Esophagus squamous epithelium (tissue), 5 donors: ENCODE measurements around the gene CCDC124. TPM values are rescaled to one million over a fixed set of nuclear protein-coding genes. Genes with fewer than 3 reads are reported as not detected.

ENCODE experiments used
- DNase-seq: peaks from one replicate; lab custom pipeline; 2025; lab: John Stamatoyannopoulos, UW
- H3K27ac ChIP-seq, 4 donors: fragments of 200-600 bp; sonication (generic); one replicate each; pipeline ENCODE4 v1.5.1; 2016 to 2019; ENCODE audit warnings: mild to moderate bottlenecking in 1 of 4
- H3K27me3 ChIP-seq, 4 donors: fragments of 200-600 bp; sonication (generic); 1 replicate in 3 of 4; 2 replicates in 1 of 4; pipeline versions ENCODE4 v1.5.1 to v1.6.0; 2017 to 2021; ENCODE audit warnings: antibody characterized with exemption in 1 of 4
- H3K36me3 ChIP-seq, 3 donors: fragments of 200-600 bp; sonication (generic); one replicate each; pipeline ENCODE4 v1.5.1; 2016 to 2019
- H3K4me1 ChIP-seq, 3 donors: fragments of 200-600 bp; sonication (generic); one replicate each; pipeline ENCODE4 v1.5.1; 2017 to 2019
- H3K4me3 ChIP-seq, 4 donors: fragments of 200-600 bp; sonication (generic); 1 replicate in 3 of 4; 2 replicates in 1 of 4; pipeline ENCODE4 v1.5.1; 2016 to 2019; ENCODE audit warnings: mild to moderate bottlenecking in 2 of 4, moderate library complexity in 1 of 4
- H3K9me3 ChIP-seq, 3 donors: fragments of 200-600 bp; sonication (generic); one replicate each; pipeline ENCODE4 v1.5.1; 2016 to 2019
- CTCF ChIP-seq, 6 experiments: fragments of 450-650 bp in 4 of 6; fragments of 200-600 bp in 2 of 6; sonication (generic) in 2 of 6; IDR thresholded peaks; one replicate each; pipeline ENCODE4 v1.5.1; 2016 to 2019; ENCODE audit warnings: antibody characterized with exemption in 6 of 6, mild to moderate bottlenecking in 4 of 6, moderate library complexity in 4 of 6
- POLR2A ChIP-seq, 4 donors: fragments of 450-650 bp; IDR thresholded peaks; one replicate each; pipeline ENCODE4 v1.6.1; 2017; ENCODE audit warnings: antibody characterized with exemption in 4 of 4, mild to moderate bottlenecking in 4 of 4, moderate library complexity in 3 of 4
- WGBS, 2 donors: methylation state at CpG; one replicate each; pipeline ENCODE4 v1.1.5; 2018; 5-methylcytosine and 5-hydroxymethylcytosine counted together
- intact Hi-C: fragments of 100-400 bp; cut with DNase I; formaldehyde crosslinking; loops from one replicate; pipeline ENCODE4 v1.15.0; 2022
- total RNA-seq, 4 donors: library from RNA; depleted of rRNA; stranded (reverse); fragments of >200 nt; gene quantifications; one replicate each; pipeline ENCODE4 v1.1.0, GENCODE V29; 2016
- donor health status: DM: yes; HTN: yes; CAD: no.

CCDC124 gene
- total RNA-seq, 4 donors from 2014 or later, result 50.2 to 80.6 (median 54.5) TPM

DNA sequence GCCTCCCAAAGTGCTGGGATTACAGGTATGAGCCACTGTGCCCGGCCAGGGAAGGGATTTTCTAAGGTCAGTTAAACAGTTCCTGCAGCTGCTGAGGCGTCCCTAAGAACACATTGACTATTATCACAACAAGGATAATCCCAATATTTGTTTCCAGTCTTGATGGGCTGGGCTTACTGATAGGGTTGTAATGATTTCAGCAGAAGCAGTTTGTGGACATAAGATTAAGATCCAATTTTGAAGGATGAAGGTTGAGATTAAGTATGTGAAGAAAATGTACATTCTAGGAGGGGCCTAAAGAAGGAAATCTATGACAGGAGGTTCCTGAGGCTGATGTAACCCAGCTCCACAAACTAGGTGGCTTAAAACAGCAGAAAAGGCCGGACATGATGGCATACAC lies 10.7 kb upstream of the CCDC124 start:
- intact Hi-C loops, result no loop called here
- no peak overlapping the region for H3K27ac ChIP-seq
- H3K4me1 ChIP-seq, result no peaks in the 10 kb centered on the region

DNA sequence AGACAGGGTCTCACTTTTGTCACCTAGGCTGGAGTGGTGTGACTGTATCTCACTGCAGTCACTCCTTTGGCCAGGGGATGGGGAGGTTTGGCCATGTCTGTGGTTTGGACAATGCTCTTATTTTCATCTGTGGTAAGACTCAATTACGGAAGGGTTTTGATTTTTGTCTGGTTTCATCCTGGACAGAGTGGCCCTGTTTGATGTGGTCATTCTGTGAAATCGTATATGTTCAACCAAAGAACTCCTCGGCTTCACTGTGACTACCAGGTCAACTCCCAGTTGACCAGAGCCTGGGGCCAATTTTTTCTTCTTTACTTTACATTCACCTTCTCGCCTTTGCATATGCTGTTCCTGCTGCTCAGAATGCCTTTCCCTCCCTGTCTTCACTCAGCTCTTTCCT lies 6.8 kb upstream of the CCDC124 start:
- Histone ChIP-seq H3K27me3 (no peaks in the 10 kb centered on the region), H3K27ac (no peak overlapping the region), H3K36me3 (no peaks in the 10 kb centered on the region), H3K9me3 (no peaks in the 10 kb centered on the region), H3K4me3 (no peak overlapping the region), H3K4me1 (no peaks in the 10 kb centered on the region)
- no peak for DNase-seq
- intact Hi-C loops, result no loop called here
- no peak for TF ChIP-seq CTCF (IDR thresholded peaks at IDR 0.05)
- TF ChIP-seq POLR2A (IDR thresholded peaks at IDR 0.05), result no peak
- 60 to 71% methylated on average over 4 of the region's 4 CpGs for WGBS, 2 donors

More for the DNA sequence above, 10.7 kb upstream of the CCDC124 start:
- no peak overlapping the region for H3K4me3 ChIP-seq
- no peaks in the 10 kb centered on the region for H3K9me3 ChIP-seq
- H3K27me3 ChIP-seq, result peaks cover 0 to 4% (median 0%) of the 10 kb centered on the region in 4 donors
- no peak for DNase-seq
- TF ChIP-seq CTCF (IDR thresholded peaks at IDR 0.05) (no peak), POLR2A (IDR thresholded peaks at IDR 0.05) (no peak)
- H3K36me3 ChIP-seq, result no peaks in the 10 kb centered on the region
- WGBS, 2 donors, result 36 to 82% methylated on average over 2 to 3 of the region's 3 CpGs

DNA sequence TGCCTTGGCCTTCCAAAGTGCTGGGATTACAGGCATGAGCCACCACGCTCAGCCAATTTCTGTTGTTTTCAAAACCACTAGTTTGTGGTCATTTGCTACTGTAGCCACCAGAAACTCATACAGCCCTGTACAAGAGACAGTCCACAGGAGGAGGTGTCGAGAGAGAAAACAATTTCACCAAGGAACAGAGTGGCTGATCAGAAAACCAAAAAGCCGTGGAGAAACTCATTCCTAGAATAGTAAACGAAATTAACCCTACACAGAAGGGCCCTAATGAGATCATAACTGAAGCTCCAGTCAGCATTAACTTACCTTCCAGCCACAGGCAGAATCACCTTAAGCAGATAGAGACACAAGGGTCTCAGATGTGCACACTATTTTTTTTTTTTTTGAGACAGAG lies 3.8 kb upstream of the CCDC124 start:
- Histone ChIP-seq H3K4me1 (peaks cover 16 to 20% (median 17%) of the 10 kb centered on the region in 3 donors), H3K27ac (no peak overlapping the region), H3K4me3 (no peak overlapping the region), H3K27me3 (no peaks in the 10 kb centered on the region), H3K9me3 (no peaks in the 10 kb centered on the region), H3K36me3 (no peaks in the 10 kb centered on the region)
- intact Hi-C loops, result no loop called here
- WGBS, 2 donors, result 42 to 55% methylated on average over 4 of the region's 4 CpGs
- no peak for DNase-seq
- TF ChIP-seq CTCF (IDR thresholded peaks at IDR 0.05) (no peak), POLR2A (IDR thresholded peaks at IDR 0.05) (no peak)

GRCh38 chr19:17931532-17932191 lies 1.2 kb upstream of the CCDC124 start:
- intact Hi-C loops, result loop anchor here (5.0 kb wide), 1 partner anchor 64 kb away; no protein-coding TSS in a partner anchor
- Histone ChIP-seq H3K9me3 (no peaks in the 10 kb centered on the region), H3K27ac (peak overlapping the region in 1 of 4 donors; percentile 95), H3K27me3 (no peaks in the 10 kb centered on the region), H3K4me1 (peaks cover 20 to 27% (median 20%) of the 10 kb centered on the region in 3 donors), H3K36me3 (peaks cover 0 to 11% (median 0%) of the 10 kb centered on the region in 3 donors), H3K4me3 (peak overlapping the region; percentile 80 to 98 (median 88))
- no peak for DNase-seq
- TF ChIP-seq CTCF (IDR thresholded peaks at IDR 0.05), result no peak
- TF ChIP-seq POLR2A (IDR thresholded peaks at IDR 0.05), result no peak
- WGBS, 2 donors, result 8 to 18% methylated on average over 11 of the region's 14 CpGs

DNA sequence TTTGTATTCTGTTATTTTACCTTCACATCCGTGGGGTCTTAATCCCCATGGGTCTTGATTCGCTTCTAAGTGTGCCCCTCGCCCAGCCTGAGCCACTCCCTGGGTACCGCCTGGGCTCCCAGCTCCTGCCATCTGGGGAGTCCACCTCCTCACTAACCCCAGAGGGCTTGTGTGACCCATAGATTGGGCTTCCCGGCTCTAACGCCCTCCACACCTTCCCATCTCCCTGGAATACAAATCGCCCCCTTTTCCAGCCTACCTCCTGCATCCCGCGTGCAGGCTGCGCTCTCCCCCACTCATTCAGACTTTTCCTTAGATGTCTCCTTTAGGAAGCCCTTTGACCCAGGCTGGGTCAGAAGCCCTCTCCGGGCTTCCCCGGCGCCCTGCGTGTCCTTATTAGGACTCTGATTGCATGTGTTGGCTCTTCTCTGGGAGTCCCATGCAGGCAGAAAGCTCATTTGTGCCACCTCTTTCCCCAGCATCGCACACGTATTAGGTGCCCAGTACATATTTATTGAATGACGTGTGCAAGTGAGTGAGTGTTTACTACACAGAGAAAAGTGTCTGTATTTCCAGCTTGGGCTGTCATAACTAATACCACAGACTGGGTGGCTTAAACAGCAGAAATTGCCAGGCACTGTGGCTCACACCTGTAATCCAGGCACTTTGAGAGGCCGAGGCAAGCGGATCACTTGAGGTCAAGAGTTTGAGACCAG lies 757 bp downstream of the CCDC124 start:
- Histone ChIP-seq H3K27me3 (no peaks in the 10 kb centered on the region), H3K27ac (peak overlapping the region; percentile 85 to 95 (median 92)), H3K9me3 (no peaks in the 10 kb centered on the region), H3K4me3 (peak overlapping the region; percentile 80 to 98 (median 88)), H3K36me3 (peaks cover 0 to 23% (median 0%) of the 10 kb centered on the region in 3 donors), H3K4me1 (peaks cover 20 to 31% (median 20%) of the 10 kb centered on the region in 3 donors)
- intact Hi-C loops, result loop anchor here (5.0 kb wide), 1 partner anchor 66 kb away; no protein-coding TSS in a partner anchor
- TF ChIP-seq POLR2A (IDR thresholded peaks at IDR 0.05) (no peak), CTCF (IDR thresholded peaks at IDR 0.05) (no peak)
- WGBS, 2 donors, result 15 to 16% methylated on average over 19 of the region's 19 CpGs
- no peak for DNase-seq
